ENCODE data around the gene SYF2.

- no peak for TF ChIP-seq POLR2A (IDR thresholded peaks at IDR 0.05; ENCODE audit: low read depth, low read length)
- no peak for TF ChIP-seq POLR2AphosphoS5 (IDR thresholded peaks at IDR 0.05; ENCODE audit: low read depth, low read length)
- TF ChIP-seq TAF1 (IDR thresholded peaks at IDR 0.05; ENCODE audit: borderline replicate concordance, low read depth, low read length): no peak
Measured at GRCh38 chr1:25205786-25206185, 26.5 kb downstream of the SYF2 start.

Data from GM12892 (cell line).